Cardiac muscle cell (in vitro differentiated cells and primary cell): ENCODE results near the gene SYT1. TPM values are rescaled to one million over a fixed set of nuclear protein-coding genes. Genes with fewer than 3 reads are reported as not detected.
"Not testable (repeated sequence)": the region's sequence is repeated elsewhere in the genome, so short reads cannot be mapped to it uniquely, and the experiment has no call there.

Source experiments
- DNase-seq, 2 donors: peaks; one replicate each; pipeline versions ENCODE4 v3.0.0 to v3.0.0-alpha.2; 2010 to 2017; ENCODE audit warnings: low read depth in 1 of 2, low spot score in 1 of 2
- H3K27ac ChIP-seq: fragments of 200-600 bp; sonication (generic); 2 replicates; pipeline ENCODE4 v1.5.1; 2016
- H3K27me3 ChIP-seq: fragments of 200-600 bp; sonication (generic); 2 replicates; pipeline ENCODE4 v1.6.0; 2016; ENCODE audit warnings: control low read depth
- H3K36me3 ChIP-seq: fragments of 200-600 bp; sonication (generic); 2 replicates; pipeline ENCODE4 v1.5.1; 2016; ENCODE audit warnings: control low read depth
- H3K4me1 ChIP-seq: fragments of 200-600 bp; sonication (generic); 2 replicates; pipeline ENCODE4 v1.8.1; 2017; ENCODE audit warnings: low read depth, mild to moderate bottlenecking, mixed run types
- H3K4me3 ChIP-seq: fragments of 200-600 bp; sonication (generic); 2 replicates; pipeline ENCODE4 v1.5.1; 2016; ENCODE audit warnings: mild to moderate bottlenecking
- H3K9me3 ChIP-seq: fragments of 200-600 bp; sonication (generic); 2 replicates; pipeline ENCODE4 v1.5.1; 2017; ENCODE audit warnings: low read depth, mild to moderate bottlenecking, control low read depth
- polyA plus RNA-seq: library from polyadenylated mRNA; unstranded; fragments of >200 nt; fragmentation: Nextera tagmentation; extraction: Ambion mirVana; gene quantifications from 2 replicates; pipeline ENCODE4 v1.2.1, GENCODE V29; 2016
- total RNA-seq: library from RNA; depleted of rRNA; stranded (reverse); fragments of >200 nt; gene quantifications from 2 replicates; pipeline ENCODE4 v1.2.3, GENCODE V29; 2016
- TF ChIP-seq, protein P1 (sequence below): IDR thresholded peaks from 2 replicates; pipeline ENCODE4 v1.5.1; 2012; ENCODE audit warnings: low read depth, mild to moderate bottlenecking, low read length

SYT1 gene
- total and polyA plus RNA-seq, 2 experiments from 2014 or later = 0.50 to 0.66 TPM

DNA sequence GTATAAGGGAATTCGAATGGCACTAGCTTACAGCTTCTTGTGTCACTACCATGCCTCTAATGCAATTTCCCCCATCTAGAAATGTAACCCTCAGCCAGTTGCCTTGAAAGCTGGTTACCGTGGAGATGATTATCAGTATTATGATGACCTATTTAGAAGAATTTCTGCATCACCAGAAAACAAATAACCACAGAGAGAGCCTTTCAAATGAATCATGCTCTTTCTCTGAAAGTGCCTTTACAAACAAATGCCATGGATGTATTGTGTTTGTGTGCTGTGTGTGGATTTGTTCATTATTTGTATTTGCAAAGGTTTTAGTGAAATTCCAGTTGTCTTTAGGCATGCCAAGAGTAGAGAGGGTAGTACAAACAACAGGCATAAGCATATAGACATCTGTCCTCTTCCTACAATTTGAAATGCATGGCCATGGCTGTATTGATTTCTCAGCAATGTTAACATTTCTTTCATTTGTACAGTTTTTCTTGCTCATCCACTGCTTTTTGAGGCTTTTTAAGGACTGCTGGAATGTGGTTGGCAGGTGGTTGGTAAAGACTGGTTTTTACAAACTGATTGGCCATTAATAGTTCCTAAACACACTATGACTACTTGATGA lies 559.6 kb downstream of the SYT1 start:
- TF ChIP-seq, protein P1, sequence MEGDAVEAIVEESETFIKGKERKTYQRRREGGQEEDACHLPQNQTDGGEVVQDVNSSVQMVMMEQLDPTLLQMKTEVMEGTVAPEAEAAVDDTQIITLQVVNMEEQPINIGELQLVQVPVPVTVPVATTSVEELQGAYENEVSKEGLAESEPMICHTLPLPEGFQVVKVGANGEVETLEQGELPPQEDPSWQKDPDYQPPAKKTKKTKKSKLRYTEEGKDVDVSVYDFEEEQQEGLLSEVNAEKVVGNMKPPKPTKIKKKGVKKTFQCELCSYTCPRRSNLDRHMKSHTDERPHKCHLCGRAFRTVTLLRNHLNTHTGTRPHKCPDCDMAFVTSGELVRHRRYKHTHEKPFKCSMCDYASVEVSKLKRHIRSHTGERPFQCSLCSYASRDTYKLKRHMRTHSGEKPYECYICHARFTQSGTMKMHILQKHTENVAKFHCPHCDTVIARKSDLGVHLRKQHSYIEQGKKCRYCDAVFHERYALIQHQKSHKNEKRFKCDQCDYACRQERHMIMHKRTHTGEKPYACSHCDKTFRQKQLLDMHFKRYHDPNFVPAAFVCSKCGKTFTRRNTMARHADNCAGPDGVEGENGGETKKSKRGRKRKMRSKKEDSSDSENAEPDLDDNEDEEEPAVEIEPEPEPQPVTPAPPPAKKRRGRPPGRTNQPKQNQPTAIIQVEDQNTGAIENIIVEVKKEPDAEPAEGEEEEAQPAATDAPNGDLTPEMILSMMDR = no peak
- H3K36me3 ChIP-seq = no peaks in the 10 kb centered on the region
- no peak overlapping the region for H3K27ac ChIP-seq
- peaks cover 13% of the 10 kb centered on the region for H3K4me1 ChIP-seq
- no peaks in the 10 kb centered on the region for H3K9me3 ChIP-seq
- peak in 1 of 2 donors; percentile 93 for DNase-seq
- no peaks in the 10 kb centered on the region for H3K27me3 ChIP-seq
- no peak overlapping the region for H3K4me3 ChIP-seq

DNA sequence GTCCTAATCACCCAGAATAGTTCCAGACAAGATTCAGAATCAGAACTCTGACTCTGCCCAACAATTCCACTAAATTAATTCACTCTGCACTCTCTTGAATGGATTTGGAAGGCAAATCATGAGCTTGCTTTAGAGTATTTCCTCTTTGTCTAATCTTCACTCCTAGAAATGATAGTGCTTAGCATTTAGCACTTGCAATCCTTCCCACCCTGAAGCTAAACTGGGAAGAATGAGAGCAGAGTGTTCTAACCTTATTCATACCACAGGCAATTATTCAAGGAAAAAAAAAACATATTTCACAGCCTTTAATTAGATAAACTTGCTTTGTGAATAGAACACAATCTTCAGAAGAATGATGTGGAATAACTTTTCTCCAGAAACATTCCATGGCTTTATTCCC lies 561.5 kb downstream of the SYT1 start:
- H3K27me3 ChIP-seq = no peaks in the 10 kb centered on the region
- H3K36me3 ChIP-seq = no peaks in the 10 kb centered on the region
- H3K27ac ChIP-seq = no peak overlapping the region
- H3K4me1 ChIP-seq = peaks cover under 1% of the 10 kb centered on the region
- no peak for DNase-seq
- H3K9me3 ChIP-seq = no peaks in the 10 kb centered on the region
- no peak overlapping the region for H3K4me3 ChIP-seq
- TF ChIP-seq, protein P1 = no peak

DNA sequence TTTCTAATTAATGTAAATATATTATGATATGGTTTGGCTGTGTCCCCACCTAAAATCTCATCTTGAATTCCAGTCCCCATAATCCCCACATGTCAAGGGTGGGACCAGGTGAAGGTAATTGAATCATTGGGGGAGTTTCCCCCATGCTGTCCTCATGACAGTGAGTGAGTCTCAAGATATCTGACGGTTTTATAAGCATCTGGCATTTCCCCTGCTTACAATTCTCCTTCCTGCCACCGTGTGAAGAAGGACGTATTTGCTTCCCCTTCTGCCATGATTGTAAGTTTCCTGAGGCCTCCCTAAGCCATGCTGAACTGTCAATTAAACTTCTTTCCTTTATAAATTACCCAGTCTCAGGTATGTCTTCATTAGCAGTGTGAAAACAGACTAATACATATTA lies 562.2 kb downstream of the SYT1 start:
- H3K4me3 ChIP-seq, H3K27ac ChIP-seq, H3K36me3 ChIP-seq, H3K9me3 ChIP-seq, DNase-seq, H3K4me1 ChIP-seq, H3K27me3 ChIP-seq: not testable (repeated sequence)

DNA sequence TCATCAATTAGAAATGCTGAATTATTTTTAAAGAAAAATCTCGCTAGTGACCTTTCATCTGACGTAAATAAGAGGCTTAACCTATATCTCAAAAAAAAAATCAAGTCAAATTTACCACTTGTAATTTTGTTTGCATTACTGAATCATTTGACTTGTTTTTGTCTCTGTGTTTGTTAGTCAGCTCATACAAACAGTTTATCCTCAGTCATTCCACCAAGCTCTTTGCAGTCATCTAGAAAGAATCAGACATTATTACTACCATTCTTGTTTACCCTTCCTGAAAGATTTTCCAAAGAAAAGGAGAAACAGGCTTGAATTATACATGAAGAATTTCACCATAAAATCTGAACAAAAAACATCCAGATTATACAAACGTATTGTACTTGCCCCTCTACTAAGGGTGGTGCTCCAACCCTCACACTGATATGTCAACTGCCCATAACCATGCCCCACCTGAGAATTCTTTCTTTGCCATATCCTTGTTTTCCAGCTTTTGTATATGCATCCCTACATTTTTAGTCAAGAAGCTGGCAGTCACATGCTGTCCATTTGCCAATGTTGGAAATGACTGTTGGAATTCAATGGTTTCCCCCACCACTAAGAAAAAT lies 569.0 kb downstream of the SYT1 start:
- no peaks in the 10 kb centered on the region for H3K9me3 ChIP-seq
- no peaks in the 10 kb centered on the region for H3K27me3 ChIP-seq
- H3K27ac ChIP-seq = no peak overlapping the region
- H3K4me1 ChIP-seq = no peaks in the 10 kb centered on the region
- no peak overlapping the region for H3K4me3 ChIP-seq
- TF ChIP-seq, protein P1 = no peak
- H3K36me3 ChIP-seq = no peaks in the 10 kb centered on the region
- DNase-seq = no peak

DNA sequence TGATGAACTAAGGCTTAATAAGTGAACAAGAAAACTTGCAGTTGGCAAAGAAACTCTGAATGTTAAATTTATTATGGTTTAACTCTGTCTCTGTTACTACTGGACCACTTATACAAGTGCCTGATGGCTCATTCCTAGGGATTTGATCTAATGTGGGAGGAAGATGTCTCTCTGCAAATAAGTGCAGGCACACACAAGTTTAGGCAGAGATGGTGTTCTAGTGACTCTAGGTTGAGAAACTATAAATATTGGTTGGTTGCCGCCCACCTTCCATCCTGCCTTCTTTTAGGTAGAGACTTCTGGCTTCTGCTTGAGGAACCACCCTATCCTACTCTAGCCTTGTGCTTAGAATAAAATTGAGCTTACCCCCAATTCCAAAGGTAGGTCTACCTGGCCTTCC lies 570.0 kb downstream of the SYT1 start:
- no peak overlapping the region for H3K27ac ChIP-seq
- DNase-seq = no peak
- no peak overlapping the region for H3K4me3 ChIP-seq
- TF ChIP-seq, protein P1 = no peak
- H3K4me1 ChIP-seq = no peaks in the 10 kb centered on the region
- no peaks in the 10 kb centered on the region for H3K36me3 ChIP-seq
- H3K9me3 ChIP-seq = no peaks in the 10 kb centered on the region
- H3K27me3 ChIP-seq = no peaks in the 10 kb centered on the region

DNA sequence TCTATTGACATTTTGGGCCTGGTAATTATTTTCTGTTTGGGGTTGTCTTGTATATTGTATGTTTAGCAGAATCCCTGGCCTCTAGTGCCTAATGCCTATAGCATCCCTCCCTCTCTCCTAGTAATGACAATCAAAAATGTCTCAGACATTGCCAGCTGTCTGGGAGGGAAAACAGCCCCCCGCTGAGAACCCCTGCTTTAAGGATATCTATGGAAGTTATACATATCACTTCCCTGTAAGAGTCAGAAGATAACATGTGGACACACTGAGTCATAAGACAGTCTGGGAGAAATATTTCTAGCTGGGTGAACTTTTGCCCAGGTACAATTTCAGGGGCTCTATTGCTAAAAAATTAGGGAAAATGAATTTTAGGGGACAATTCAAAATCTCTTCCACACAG lies 571.2 kb downstream of the SYT1 start:
- Histone ChIP-seq H3K9me3 (no peaks in the 10 kb centered on the region), H3K27me3 (no peaks in the 10 kb centered on the region), H3K36me3 (no peaks in the 10 kb centered on the region), H3K27ac (no peak overlapping the region), H3K4me3 (no peak overlapping the region), H3K4me1 (no peaks in the 10 kb centered on the region)
- DNase-seq = no peak
- TF ChIP-seq, protein P1 = no peak
